Right lobe of liver (tissue), 6 donors: Measurements from ENCODE around the gene EPHA7. TPM values are rescaled to one million over a fixed set of nuclear protein-coding genes. Genes with fewer than 3 reads are reported as not detected.

Experiments
- ATAC-seq, 4 donors: fragments of 200-7000 bp; cut with Tn5 transposase; one replicate each; pipeline ENCODE4 v1.9.1; 2020; ENCODE audit warnings: mild to moderate bottlenecking in 4 of 4, moderate library complexity in 4 of 4
- DNase-seq, 3 donors: peaks; one replicate each; pipeline ENCODE4 v3.0.0-alpha.2; 2020
- H3K27ac ChIP-seq, 3 donors: fragments of 200-600 bp; one replicate each; pipeline ENCODE4 v1.8.0; 2022
- H3K27me3 ChIP-seq, 2 donors: fragments of 200-600 bp; one replicate each; pipeline ENCODE4 v1.8.0; 2022
- H3K36me3 ChIP-seq, 4 donors: fragments of 200-600 bp; sonication (generic) in 1 of 4; one replicate each; pipeline versions ENCODE4 v1.5.1 to v1.8.0; 2017 to 2022; ENCODE audit warnings: control low read depth in 1 of 4
- H3K4me1 ChIP-seq, 4 donors: fragments of 200-600 bp; sonication (generic) in 1 of 4; one replicate each; pipeline versions ENCODE4 v1.5.1 to v1.8.0; 2017 to 2022; ENCODE audit warnings: control low read depth in 1 of 4
- H3K4me3 ChIP-seq, 3 donors: fragments of 200-600 bp; one replicate each; pipeline ENCODE4 v1.8.0; 2022
- H3K9me3 ChIP-seq, 4 donors: fragments of 200-600 bp; sonication (generic) in 1 of 4; one replicate each; pipeline versions ENCODE4 v1.5.1 to v1.8.0; 2017 to 2022; ENCODE audit warnings: control low read depth in 1 of 4
- CTCF ChIP-seq, 4 donors: fragments of 200-600 bp in 3 of 4; fragments of 450-650 bp in 1 of 4; IDR thresholded peaks; one replicate each; pipeline versions ENCODE4 v1.5.1 to v1.8.0; 2016 to 2022; ENCODE audit warnings: antibody characterized with exemption in 4 of 4, mild to moderate bottlenecking in 2 of 4
- POLR2A ChIP-seq: fragments of 450-650 bp; IDR thresholded peaks from one replicate; pipeline ENCODE4 v1.6.1; 2017; ENCODE audit warnings: antibody characterized with exemption, mild to moderate bottlenecking
- WGBS: methylation state at CpG from one replicate; pipeline ENCODE4 v1.1.6; 2018; ENCODE audit warnings: low coverage, low lambda C conversion rate; ENCODE audit not compliant: insufficient coverage; ENCODE audit errors: missing lambda C conversion rate; 5-methylcytosine and 5-hydroxymethylcytosine counted together
- intact Hi-C, 2 donors: fragments of 100-400 bp; cut with DNase I; formaldehyde crosslinking; loops; one replicate each; pipeline versions ENCODE4 v1.11.2 to v1.14.1; 2022
- total RNA-seq, 6 experiments: library from RNA; depleted of rRNA in 2 of 6; stranded (reverse); fragments of >200 nt in 2 of 6; fragmentation: NEBNext Ultra II Directional in 3 of 6; extraction: Animal tissue kit (Norgen Biotek cat#: 25700) in 3 of 6; gene quantifications; one replicate each; pipeline versions ENCODE4 v1.1.0 to v1.2.4, GENCODE V29; 2016 to 2023
- donor health status: DM: no; HTN: yes; CAD: no.
- donor health status: DM: no; HTN: no; CAD: no.
- donor health status: DM: no; HTN: no; CAD: no.
- donor health status: DM: no; HTN: yes; CAD: no.
- donor health status: DM: no; HTN: yes; CAD: no.

Gene EPHA7
- total RNA-seq, 6 experiments from 2014 or later = 0.04 TPM; not detected in 5

DNA sequence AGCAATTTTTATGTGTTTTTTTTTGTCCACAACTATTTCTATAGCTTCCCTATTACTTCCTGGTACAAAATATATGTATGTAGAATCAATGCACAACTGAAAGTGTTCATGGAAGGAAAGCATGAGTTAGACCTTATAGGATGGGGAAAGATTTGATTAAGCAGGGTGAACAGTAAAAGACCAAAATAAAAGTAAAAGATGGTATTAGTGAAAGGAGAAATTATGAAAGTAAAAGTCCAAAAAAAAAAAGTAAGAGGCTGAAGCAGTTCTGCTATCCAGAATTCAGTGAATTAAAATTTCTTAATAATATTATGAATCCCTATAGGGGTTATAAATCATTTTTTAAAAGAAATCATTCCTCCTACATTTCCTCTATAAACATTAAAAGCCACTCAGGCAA is 114.3 kb downstream of the EPHA7 start:
- TF ChIP-seq POLR2A (no peak), CTCF (IDR thresholded peaks at IDR 0.05) (no peak)
- Histone ChIP-seq H3K27ac (no peak overlapping the region), H3K36me3 (no peaks in the 10 kb centered on the region), H3K4me3 (no peak overlapping the region), H3K4me1 (no peaks in the 10 kb centered on the region), H3K9me3 (no peaks in the 10 kb centered on the region), H3K27me3 (no peaks in the 10 kb centered on the region)
- intact Hi-C loops = no loop called here
- no peak for ATAC-seq
- no peak for DNase-seq

DNA sequence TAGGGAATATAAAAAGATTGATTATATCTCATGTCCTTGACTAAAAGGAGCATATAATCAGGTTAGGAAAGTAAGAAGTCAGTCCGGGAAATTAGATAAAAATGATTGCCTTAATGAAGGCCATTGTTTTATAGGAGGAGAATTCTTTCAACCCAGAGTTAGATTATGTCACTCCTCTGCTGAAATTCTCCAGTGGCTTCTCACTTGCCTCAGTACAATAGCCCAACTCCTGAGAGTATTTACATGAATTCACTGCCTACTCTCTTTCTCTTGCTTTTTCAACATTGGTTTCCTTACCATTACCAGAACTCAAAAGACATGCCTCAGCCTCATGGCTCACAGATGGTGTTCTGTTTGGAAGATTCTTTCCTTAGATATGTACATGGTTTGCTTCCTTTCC is 114.9 kb downstream of the EPHA7 start:
- no peak for DNase-seq
- WGBS = 33% methylated on average over 1 of the region's 1 CpG
- H3K36me3 ChIP-seq = no peaks in the 10 kb centered on the region
- no peaks in the 10 kb centered on the region for H3K9me3 ChIP-seq
- H3K4me3 ChIP-seq = no peak overlapping the region
- TF ChIP-seq CTCF (IDR thresholded peaks at IDR 0.05) = no peak
- no peak for TF ChIP-seq POLR2A
- H3K27me3 ChIP-seq = no peaks in the 10 kb centered on the region
- H3K27ac ChIP-seq = no peak overlapping the region
- intact Hi-C loops = no loop called here
- no peaks in the 10 kb centered on the region for H3K4me1 ChIP-seq
- no peak for ATAC-seq

DNA sequence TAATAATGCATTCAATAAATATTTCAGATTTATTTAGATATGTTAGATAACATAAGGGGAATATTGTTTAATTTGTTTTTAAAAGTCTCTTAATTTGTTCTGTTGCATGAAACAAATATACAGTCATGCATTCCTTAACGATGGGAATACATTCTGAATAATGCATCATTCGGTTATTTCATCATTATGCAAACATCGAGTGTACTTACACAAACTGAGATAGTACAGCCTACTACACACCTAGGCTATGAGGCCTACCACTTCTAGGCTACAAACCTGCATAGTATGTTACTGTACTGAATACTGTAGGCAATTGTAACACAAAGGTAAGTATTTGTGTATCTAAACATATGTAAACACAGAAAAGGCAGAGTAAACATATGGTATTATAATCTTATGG is 118.7 kb downstream of the EPHA7 start:
- TF ChIP-seq CTCF (IDR thresholded peaks at IDR 0.05) = no peak
- no peak for TF ChIP-seq POLR2A
- WGBS = 67% methylated on average over 3 of the region's 3 CpGs
- intact Hi-C loops = no loop called here
- H3K27ac ChIP-seq = no peak overlapping the region
- no peaks in the 10 kb centered on the region for H3K9me3 ChIP-seq
- H3K4me1 ChIP-seq = no peaks in the 10 kb centered on the region
- no peaks in the 10 kb centered on the region for H3K36me3 ChIP-seq
- no peaks in the 10 kb centered on the region for H3K27me3 ChIP-seq
- no peak for ATAC-seq
- no peak overlapping the region for H3K4me3 ChIP-seq
- DNase-seq = no peak

- 41% methylated on average over 3 of the region's 3 CpGs for WGBS
- Histone ChIP-seq H3K27me3 (no peaks in the 10 kb centered on the region), H3K27ac (no peak overlapping the region), H3K36me3 (no peaks in the 10 kb centered on the region), H3K4me3 (no peak overlapping the region), H3K9me3 (no peaks in the 10 kb centered on the region), H3K4me1 (no peaks in the 10 kb centered on the region)
- TF ChIP-seq CTCF (IDR thresholded peaks at IDR 0.05) (no peak), POLR2A (no peak)
- no peak for DNase-seq
- ATAC-seq = no peak
- intact Hi-C loops = no loop called here
Measured at GRCh38 chr6:93299622-93300021, 119.7 kb downstream of the EPHA7 start.

- Histone ChIP-seq H3K27me3 (no peaks in the 10 kb centered on the region), H3K4me3 (no peak overlapping the region), H3K36me3 (no peaks in the 10 kb centered on the region), H3K9me3 (no peaks in the 10 kb centered on the region), H3K27ac (no peak overlapping the region), H3K4me1 (no peaks in the 10 kb centered on the region)
- DNase-seq = no peak
- TF ChIP-seq CTCF (IDR thresholded peaks at IDR 0.05) (no peak), POLR2A (no peak)
- no peak for ATAC-seq
- intact Hi-C loops = no loop called here
Measured at GRCh38 chr6:93295631-93296030, 123.7 kb downstream of the EPHA7 start.
